Suprapubic skin (tissue), 4 donors: ENCODE data around the gene ENDOU.

ENCODE experiments used
- CTCF ChIP-seq, 2 donors: fragments of 200-600 bp in 1 of 2; fragments of 450-650 bp in 1 of 2; sonication (generic) in 1 of 2; IDR thresholded peaks; one replicate each; pipeline ENCODE4 v1.5.1; 2016 to 2019; ENCODE audit warnings: antibody characterized with exemption in 2 of 2, mild to moderate bottlenecking in 1 of 2, moderate library complexity in 1 of 2
- EP300 ChIP-seq: sonication (generic); formaldehyde crosslinking; IDR thresholded peaks from one replicate; pipeline ENCODE4 v1.6.1; 2017; ENCODE audit warnings: antibody characterized with exemption
- POLR2A ChIP-seq, 2 donors: fragments of 450-650 bp; IDR thresholded peaks; one replicate each; pipeline ENCODE4 v1.6.1; 2017; ENCODE audit warnings: antibody characterized with exemption in 2 of 2, mild to moderate bottlenecking in 2 of 2, moderate library complexity in 2 of 2
- POLR2AphosphoS5 ChIP-seq, 3 donors: sonication (generic); formaldehyde crosslinking; IDR thresholded peaks; one replicate each; pipeline ENCODE4 v1.6.1; 2017; ENCODE audit warnings: antibody characterized with exemption in 3 of 3

GRCh38 chr12:47712171-47712570, 13.1 kb downstream of the ENDOU start:
- no peak for TF ChIP-seq POLR2A (IDR thresholded peaks at IDR 0.05)
- no peak for TF ChIP-seq CTCF (IDR thresholded peaks at IDR 0.05)
- no peak for TF ChIP-seq POLR2AphosphoS5 (IDR thresholded peaks at IDR 0.05)
- no peak for TF ChIP-seq EP300
